Adrenal gland (tissue), 12 donors: ENCODE results near the gene AFAP1L1. TPM values are rescaled to one million over a fixed set of nuclear protein-coding genes. Genes with fewer than 3 reads are reported as not detected.

Source experiments
- DNase-seq, 7 donors: peaks; one replicate each; pipeline ENCODE4 v3.0.0-alpha.2; 2019 to 2020
- H3K27ac ChIP-seq, 5 donors: fragments of 200-600 bp; sonication (generic) in 4 of 5; 1 replicate in 3 of 5; 2 replicates in 2 of 5; pipeline versions ENCODE4 v1.5.1 to v1.8.0; 2016 to 2020; ENCODE audit warnings: mild to moderate bottlenecking in 1 of 5
- H3K27me3 ChIP-seq: fragments of 200-600 bp; 2 replicates; pipeline ENCODE4 v1.8.0; 2021
- H3K36me3 ChIP-seq, 2 donors: fragments of 200-600 bp; replicated peaks in 1 of 2; 1 replicate in 1 of 2; 2 replicates in 1 of 2; pipeline versions ENCODE4 v1.5.1 to v1.8.0; 2018 to 2022
- H3K4me1 ChIP-seq, 2 donors: fragments of 200-600 bp; replicated peaks in 1 of 2; 1 replicate in 1 of 2; 2 replicates in 1 of 2; pipeline versions ENCODE4 v1.5.1 to v1.8.0; 2018 to 2021
- H3K4me3 ChIP-seq, 4 donors: fragments of 200-600 bp; sonication (generic) in 3 of 4; one replicate each; pipeline ENCODE4 v1.5.1; 2016 to 2018
- H3K9me3 ChIP-seq, 3 donors: fragments of 200-600 bp; sonication (generic) in 1 of 3; replicated peaks in 1 of 3; 1 replicate in 2 of 3; 2 replicates in 1 of 3; pipeline versions ENCODE4 v1.5.1 to v1.8.0; 2016 to 2021
- CTCF ChIP-seq, 6 experiments: fragments of 450-650 bp in 4 of 6; fragments of 200-600 bp in 2 of 6; sonication (generic) in 1 of 6; IDR thresholded peaks; 1 replicate in 5 of 6; 2 replicates in 1 of 6; pipeline versions ENCODE4 v1.5.1 to v1.8.0; 2016 to 2021; ENCODE audit warnings: antibody characterized with exemption in 6 of 6, mild to moderate bottlenecking in 2 of 6, moderate library complexity in 1 of 6
- POLR2A ChIP-seq, 2 donors: fragments of 450-650 bp; IDR thresholded peaks; one replicate each; pipeline ENCODE4 v1.6.1; 2017; ENCODE audit warnings: antibody characterized with exemption in 2 of 2, mild to moderate bottlenecking in 2 of 2, moderate library complexity in 1 of 2
- whole genome bisulfite sequencing, 4 donors: extraction: QIAGEN DNeasy Blood & Tissue Kit in 2 of 4; methylation state at CpG; one replicate each; pipeline versions ENCODE4 v1.1.5 to v1.1.7; 2013 to 2017; 5-methylcytosine and 5-hydroxymethylcytosine counted together
- intact Hi-C, 2 donors: fragments of 100-400 bp; cut with DNase I; formaldehyde crosslinking; loops; one replicate each; pipeline versions ENCODE4 v1.14.1 to v1.15.0; 2022 to 2023
- polyA plus RNA-seq, 3 donors: library from polyadenylated mRNA; stranded (reverse); fragments of 200-250 nt in 2 of 3; fragments of 350-450 nt in 1 of 3; fragmentation: Illumina TruSeq in 1 of 3; extraction: RNeasy Lipid Tissue Mini Kit (QIAGEN cat#74804) in 1 of 3; gene quantifications; one replicate each; pipeline ENCODE4 v1.2.3, GENCODE V29; 2013 to 2014
- total RNA-seq, 9 donors: library from RNA; depleted of rRNA in 4 of 9; stranded (reverse); fragments of >200 nt in 4 of 9; fragments of 120-200 nt in 1 of 9; fragmentation: NEBNext Ultra II Directional in 1 of 9; extraction: Animal tissue kit (Norgen Biotek cat#: 25700) in 1 of 9; gene quantifications; one replicate each; pipeline versions ENCODE4 v1.1.0 to v1.2.4, GENCODE V29; 2013 to 2023
- donor health status: healthy with polysubstance abuse.
- donor health status: Bipolar disorder and iron deficiency.
- donor health status: DM: yes; HTN: yes; CAD: no.
- donor health status: DM: no; HTN: no; CAD: no.
- donor health status: DM: no; HTN: no; CAD: no.
- donor health status: DM: yes; HTN: yes; CAD: no.

The AFAP1L1 gene
- total and polyA plus RNA-seq, 12 donors: 4.3 to 13.4 (median 9.3) TPM

- H3K27me3 ChIP-seq: no peaks in the 10 kb centered on the region
- peaks cover 7 to 10% of the 10 kb centered on the region in 2 donors for H3K4me1 ChIP-seq
- H3K9me3 ChIP-seq: no peaks in the 10 kb centered on the region
- no peak overlapping the region for H3K4me3 ChIP-seq
- intact Hi-C loops: no loop called here
- 88% methylated on average over 8 of the region's 8 CpGs for WGBS, 4 donors
- no peak overlapping the region for H3K27ac ChIP-seq
- TF ChIP-seq CTCF (IDR thresholded peaks at IDR 0.05) (no peak), POLR2A (IDR thresholded peaks at IDR 0.05) (no peak)
- H3K36me3 ChIP-seq: no peaks in the 10 kb centered on the region
- no peak for DNase-seq
Observed at GRCh38 chr5:149358868-149359495, 87.3 kb downstream of the AFAP1L1 start.

- Histone ChIP-seq H3K4me1 (peaks cover 7 to 10% of the 10 kb centered on the region in 2 donors), H3K4me3 (no peak overlapping the region), H3K9me3 (no peaks in the 10 kb centered on the region), H3K36me3 (no peaks in the 10 kb centered on the region), H3K27ac (no peak overlapping the region), H3K27me3 (no peaks in the 10 kb centered on the region)
- no peak for DNase-seq
- intact Hi-C loops: no loop called here
- 76 to 88% (median 77%) methylated on average over 1 of the region's 1 CpG for WGBS, 4 donors
- TF ChIP-seq POLR2A (IDR thresholded peaks at IDR 0.05) (no peak), CTCF (IDR thresholded peaks at IDR 0.05) (no peak)
Observed at GRCh38 chr5:149360272-149360671, 88.6 kb downstream of the AFAP1L1 start.

GRCh38 chr5:149362541-149362940 is 90.9 kb downstream of the AFAP1L1 start:
- 84 to 93% (median 90%) methylated on average over 9 to 12 of the region's 12 CpGs for WGBS, 4 donors
- Histone ChIP-seq H3K27me3 (no peaks in the 10 kb centered on the region), H3K9me3 (no peaks in the 10 kb centered on the region), H3K36me3 (no peaks in the 10 kb centered on the region), H3K27ac (no peak overlapping the region), H3K4me1 (peaks cover 5 to 7% of the 10 kb centered on the region in 2 donors), H3K4me3 (no peak overlapping the region)
- no peak for DNase-seq
- intact Hi-C loops: no loop called here
- TF ChIP-seq POLR2A (IDR thresholded peaks at IDR 0.05): no peak
- no peak for TF ChIP-seq CTCF (IDR thresholded peaks at IDR 0.05)

GRCh38 chr5:149363358-149363757 is 91.7 kb downstream of the AFAP1L1 start:
- Histone ChIP-seq H3K27ac (no peak overlapping the region), H3K27me3 (no peaks in the 10 kb centered on the region), H3K4me3 (no peak overlapping the region), H3K9me3 (no peaks in the 10 kb centered on the region), H3K36me3 (no peaks in the 10 kb centered on the region), H3K4me1 (peaks cover 3% of the 10 kb centered on the region in 2 donors)
- TF ChIP-seq POLR2A (IDR thresholded peaks at IDR 0.05) (no peak), CTCF (IDR thresholded peaks at IDR 0.05) (no peak)
- no peak for DNase-seq
- intact Hi-C loops: no loop called here
